Activated T-cell treated with anti-CD3 and anti-CD28 coated beads, Interleukin-2, amount 50 U/mL, for 4 hours (primary cell): ENCODE data around the gene PRG2. TPM values are rescaled to one million over a fixed set of nuclear protein-coding genes. Genes with fewer than 3 reads are reported as not detected.
"Not testable (repeated sequence)": the region's sequence is repeated elsewhere in the genome, so short reads cannot be mapped to it uniquely, and the experiment has no call there.

Experiments used
- ATAC-seq, 2 donors: fragments of 200-7000 bp; cut with Tn5 transposase; one replicate each; pipeline ENCODE4 v1.10.0; 2021
- DNase-seq: peaks from one replicate; pipeline ENCODE4 v3.0.0-alpha.2; 2020
- H3K27me3 Mint-ChIP-seq: one replicate; pipeline ENCODE4 v1.8.0; 2021; ENCODE audit warnings: low read depth, mixed read lengths
- H3K36me3 Mint-ChIP-seq: one replicate; pipeline ENCODE4 v1.8.0; 2022; ENCODE audit warnings: mixed read lengths; ENCODE audit not compliant: insufficient read depth
- H3K4me1 Mint-ChIP-seq: one replicate; pipeline ENCODE4 v1.8.0; 2021; ENCODE audit warnings: low read depth, mixed read lengths
- H3K4me3 Mint-ChIP-seq: one replicate; pipeline ENCODE4 v1.8.0; 2021; ENCODE audit warnings: mild to moderate bottlenecking, moderate library complexity, mixed read lengths
- H3K9me3 Mint-ChIP-seq: one replicate; pipeline ENCODE4 v1.8.0; 2021; ENCODE audit warnings: mixed read lengths
- total RNA-seq, 3 donors: library from RNA; stranded (reverse); gene quantifications; one replicate each; pipeline ENCODE4 v1.2.1, GENCODE V29; 2021

The PRG2 gene
- total RNA-seq, 3 donors from 2014 or later: 1.8 to 2.7 (median 2.5) TPM

GRCh38 chr11:57347336-57347735 is 43.1 kb downstream of the PRG2 start:
- H3K9me3 Mint-ChIP-seq: peaks cover 4% of the 10 kb centered on the region
- no peak for DNase-seq
- peaks cover 2% of the 10 kb centered on the region for H3K4me1 Mint-ChIP-seq

GRCh38 chr11:57345555-57346211 is 44.8 kb downstream of the PRG2 start:
- H3K9me3 Mint-ChIP-seq: no peaks in the 10 kb centered on the region
- H3K36me3 Mint-ChIP-seq: no peaks in the 10 kb centered on the region
- peak; percentile 84 to 86 for ATAC-seq
- H3K4me3 Mint-ChIP-seq: no peak overlapping the region
- peaks cover 3% of the 10 kb centered on the region for H3K27me3 Mint-ChIP-seq
- peak; percentile 73 for DNase-seq
- H3K4me1 Mint-ChIP-seq: peaks cover 2% of the 10 kb centered on the region

More at GRCh38 chr11:57347336-57347735, 43.1 kb downstream of the PRG2 start:
- H3K27me3 Mint-ChIP-seq: peaks cover 6% of the 10 kb centered on the region
- no peak overlapping the region for H3K4me3 Mint-ChIP-seq
- H3K36me3 Mint-ChIP-seq: no peaks in the 10 kb centered on the region
- no peak for ATAC-seq

DNA sequence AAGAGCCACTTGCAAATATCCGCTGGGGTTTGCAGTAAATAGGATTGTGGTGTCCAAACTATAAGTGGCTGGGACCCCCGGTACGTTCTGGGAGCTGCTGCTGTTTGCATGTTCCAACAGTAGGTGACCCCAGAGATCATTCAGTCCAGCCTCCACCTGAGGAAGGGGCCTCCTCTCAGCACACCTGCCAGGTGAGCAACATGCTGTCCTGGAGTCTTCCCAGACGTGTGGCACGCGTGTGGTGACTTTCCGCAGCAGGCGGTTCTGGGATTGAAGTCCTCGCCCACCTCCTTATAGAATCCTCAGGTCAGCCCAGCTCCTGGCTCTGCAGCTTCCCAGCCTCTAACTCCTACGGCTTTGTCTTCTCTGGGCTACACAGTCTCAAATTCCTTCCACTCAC is 45.6 kb downstream of the PRG2 start:
- DNase-seq (no peak), ATAC-seq (no peak)
- peaks cover 4% of the 10 kb centered on the region for H3K27me3 Mint-ChIP-seq
- H3K36me3 Mint-ChIP-seq: no peaks in the 10 kb centered on the region
- no peak overlapping the region for H3K4me3 Mint-ChIP-seq
- H3K4me1 Mint-ChIP-seq: peaks cover 4% of the 10 kb centered on the region
- H3K9me3 Mint-ChIP-seq: no peaks in the 10 kb centered on the region

- no peak for DNase-seq
- no peaks in the 10 kb centered on the region for H3K36me3 Mint-ChIP-seq
- no peaks in the 10 kb centered on the region for H3K9me3 Mint-ChIP-seq
- peaks cover 4% of the 10 kb centered on the region for H3K27me3 Mint-ChIP-seq
- no peak for ATAC-seq
- peaks cover 4% of the 10 kb centered on the region for H3K4me1 Mint-ChIP-seq
- H3K4me3 Mint-ChIP-seq: no peak overlapping the region
Observed at GRCh38 chr11:57343825-57344224, 46.6 kb downstream of the PRG2 start.

- DNase-seq: no peak
- ATAC-seq: no peak
- Mint-ChIP-seq H3K9me3 (no peaks in the 10 kb centered on the region), H3K36me3 (no peaks in the 10 kb centered on the region), H3K4me3 (no peak overlapping the region), H3K27me3 (peaks cover 4% of the 10 kb centered on the region), H3K4me1 (peaks cover 4% of the 10 kb centered on the region)
Observed at GRCh38 chr11:57342702-57343101, 47.7 kb downstream of the PRG2 start.

- peaks cover 2% of the 10 kb centered on the region for H3K27me3 Mint-ChIP-seq
- ATAC-seq (no peak), DNase-seq (no peak)
- H3K4me1 Mint-ChIP-seq: peaks cover 9% of the 10 kb centered on the region
- H3K36me3 Mint-ChIP-seq: no peaks in the 10 kb centered on the region
- no peaks in the 10 kb centered on the region for H3K9me3 Mint-ChIP-seq
- no peak overlapping the region for H3K4me3 Mint-ChIP-seq
Observed at GRCh38 chr11:57341250-57341808, 49.1 kb downstream of the PRG2 start.

DNA sequence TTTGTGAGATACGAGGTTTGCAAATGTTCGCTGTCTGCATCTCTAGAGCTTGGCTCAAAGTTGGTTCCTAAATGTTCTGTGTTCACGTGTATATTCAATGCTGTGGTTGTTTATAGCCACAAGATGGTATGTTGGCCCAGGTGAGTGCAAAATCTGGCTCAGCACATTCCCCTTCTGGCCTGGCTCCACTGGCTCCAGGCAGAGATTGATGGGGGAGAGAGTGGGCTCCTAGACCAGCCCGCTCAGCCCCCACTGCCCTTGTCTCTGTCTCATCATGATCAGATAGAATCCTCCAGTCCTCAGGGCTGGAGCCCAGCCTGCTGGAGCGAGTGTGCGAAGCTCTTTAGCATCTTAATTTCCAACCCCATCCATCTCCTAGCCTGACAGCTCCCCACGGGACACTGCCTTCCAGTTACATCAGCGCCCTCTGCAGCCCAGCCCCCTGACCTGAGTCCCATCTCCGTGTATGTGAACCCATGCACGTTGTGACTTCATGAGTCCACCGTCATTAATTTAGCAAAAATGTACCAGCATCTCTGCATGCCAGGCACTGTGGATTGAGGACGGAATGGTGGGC is 50.3 kb downstream of the PRG2 start:
- no peak for ATAC-seq
- Mint-ChIP-seq H3K27me3 (peaks cover 2% of the 10 kb centered on the region), H3K9me3 (no peaks in the 10 kb centered on the region), H3K36me3 (no peaks in the 10 kb centered on the region), H3K4me3 (no peak overlapping the region), H3K4me1 (peaks cover 13% of the 10 kb centered on the region)
- DNase-seq: no peak

DNA sequence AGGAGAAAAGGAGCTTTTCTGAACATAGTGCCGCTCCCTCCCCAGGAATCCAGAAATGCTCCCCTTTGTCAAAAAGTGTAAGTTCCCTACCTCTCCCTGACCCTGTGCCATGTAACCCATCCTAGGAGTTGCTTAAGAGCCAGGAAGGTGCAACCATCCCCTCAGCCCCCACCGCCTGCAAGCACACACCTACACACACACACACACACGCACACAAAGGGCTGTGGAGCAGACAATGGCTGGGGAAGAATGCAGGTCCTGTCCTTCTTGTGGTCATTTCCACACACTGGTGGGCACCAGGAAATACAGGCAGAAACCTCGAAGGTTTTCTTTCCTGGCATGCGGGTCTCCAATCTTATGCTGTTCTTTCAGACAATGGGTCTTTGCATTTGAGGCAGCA is 51.1 kb downstream of the PRG2 start:
- DNase-seq (no peak), ATAC-seq (no peak)
- Mint-ChIP-seq H3K4me1 (peaks cover 20% of the 10 kb centered on the region), H3K36me3 (peaks cover 6% of the 10 kb centered on the region), H3K9me3 (no peaks in the 10 kb centered on the region), H3K27me3 (peaks cover 2% of the 10 kb centered on the region), H3K4me3 (no peak overlapping the region)

DNA sequence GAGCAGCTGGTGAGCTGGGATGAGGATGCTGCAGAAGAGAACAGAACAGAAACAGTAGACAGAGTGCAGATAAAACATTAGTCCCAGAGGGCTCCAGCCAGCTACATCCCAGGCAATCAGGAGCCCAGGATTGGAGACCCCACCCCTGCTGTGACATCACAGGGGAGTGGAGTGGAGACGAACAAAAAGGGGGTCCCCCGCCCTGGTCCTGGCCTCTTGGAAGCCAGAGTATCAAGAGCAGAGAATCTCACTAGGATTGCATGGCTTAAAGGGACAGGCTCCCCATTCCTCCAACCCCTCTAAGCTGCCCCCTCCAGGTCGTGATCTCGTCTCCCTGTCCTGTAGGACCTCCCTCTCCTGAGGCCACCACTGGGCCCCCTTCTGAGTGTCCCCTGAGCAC is 52.3 kb downstream of the PRG2 start, which contains the start of gene P2RX3:
Gene P2RX3 (plus strand): TSS at position 211 of the 400 bp plus-strand sequence. CDS start 199 bp downstream, outside the sequence.
- peaks cover 31% of the 10 kb centered on the region for H3K4me1 Mint-ChIP-seq
- no peak for DNase-seq
- H3K36me3 Mint-ChIP-seq: peaks cover 13% of the 10 kb centered on the region
- H3K27me3 Mint-ChIP-seq: peaks cover 2% of the 10 kb centered on the region
- H3K9me3 Mint-ChIP-seq: no peaks in the 10 kb centered on the region
- ATAC-seq: no peak
- H3K4me3 Mint-ChIP-seq: no peak within 1 kb of the TSS

GRCh38 chr11:57336856-57337255 is 53.6 kb downstream of the PRG2 start:
- Mint-ChIP-seq H3K4me1 (peaks cover 32% of the 10 kb centered on the region), H3K4me3 (peak overlapping the region; percentile 86), H3K36me3 (peaks cover 25% of the 10 kb centered on the region)
- not testable (repeated sequence) for H3K27me3 Mint-ChIP-seq, ATAC-seq, H3K9me3 Mint-ChIP-seq, DNase-seq

Other genes starting within 250 kb of the PRG2 start
- not detected for gene LRRC55, start 208.7 kb downstream of the PRG2 start, total RNA-seq
- not detected for gene APLNR, start 153.4 kb downstream of the PRG2 start, total RNA-seq
- gene TNKS1BP1, start 65.7 kb downstream of the PRG2 start, total RNA-seq: 10 to 100 TPM; 27.2 to 34.3 (median 30.7) TPM
- gene SSRP1, start 54.8 kb downstream of the PRG2 start, total RNA-seq: 100 to 1,000 TPM; 287 to 317 (median 302) TPM
- not detected for gene P2RX3, start 52.3 kb downstream of the PRG2 start, total RNA-seq
- not detected for gene PRG3, start 9.5 kb downstream of the PRG2 start, total RNA-seq
- 100 to 1,000 TPM; 508 to 551 (median 529) TPM for gene SLC43A3, start 36.5 kb upstream of the PRG2 start, total RNA-seq
- under 1 TPM; 0.16 to 0.33 (median 0.27) TPM for gene RTN4RL2, start 69.9 kb upstream of the PRG2 start, total RNA-seq
- 10 to 100 TPM; 15.5 to 20.3 (median 18.3) TPM for gene SLC43A1, start 125.1 kb upstream of the PRG2 start, total RNA-seq
- gene TIMM10, start 140.1 kb upstream of the PRG2 start, total RNA-seq: 100 to 1,000 TPM; 152 to 189 (median 154) TPM
- gene SMTNL1, start 146.9 kb upstream of the PRG2 start, total RNA-seq: not detected
- gene UBE2L6, start 177.0 kb upstream of the PRG2 start, total RNA-seq: 100 to 1,000 TPM; 117 to 136 (median 122) TPM
- 1 to 10 TPM in 2 of 3 donors, under 1 TPM in 1; 0.55 to 2.1 (median 1.7) TPM for gene SERPING1, start 207.0 kb upstream of the PRG2 start, total RNA-seq